Measurements from ENCODE around the gene TRPM8. TPM values are rescaled to one million over a fixed set of nuclear protein-coding genes. Genes with fewer than 3 reads are reported as not detected.

TRPM8 gene
- total and polyA plus RNA-seq, 2 of the 8 experiments (the other 6 are each of a cell fraction or from before 2014, with no cell fraction given): 0.18 to 0.54 TPM

DNA sequence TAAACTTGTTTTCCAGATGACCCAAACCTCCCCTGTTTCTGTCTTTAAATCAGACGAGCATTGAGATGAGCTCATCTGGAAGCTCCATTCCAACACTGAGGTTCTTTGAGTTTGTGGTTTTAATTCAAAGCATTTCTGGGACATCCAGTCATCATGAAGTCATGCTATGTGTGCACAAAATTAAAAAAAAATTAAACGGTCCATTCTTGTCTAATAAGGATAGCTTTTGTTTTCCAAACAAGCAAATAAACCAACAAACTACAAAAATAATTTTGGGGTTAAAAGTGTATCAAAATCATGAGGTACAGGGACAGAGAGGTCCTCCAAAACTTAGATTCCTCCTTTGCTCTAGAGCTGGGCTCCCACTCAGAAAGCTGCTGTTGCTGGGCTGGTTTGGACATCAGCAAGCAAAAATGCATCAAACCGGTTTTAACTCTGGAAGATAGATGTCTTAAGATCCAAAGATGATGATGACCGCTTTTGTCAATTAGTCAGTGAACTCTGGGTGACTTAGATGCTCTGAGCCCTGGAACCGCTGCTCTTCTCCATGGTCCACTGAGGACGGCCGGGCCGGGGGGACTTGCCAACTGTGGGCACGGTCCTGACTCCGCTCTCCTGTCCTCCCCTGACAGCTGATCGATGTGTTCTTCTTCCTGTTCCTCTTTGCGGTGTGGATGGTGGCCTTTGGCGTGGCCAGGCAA is 65.4 kb downstream of the TRPM8 start:
- Histone ChIP-seq H2BK15ac (ENCODE audit: low read length) (no peak overlapping the region), H3K9ac (replicated peaks in 1 of 4; ENCODE audit: extremely low read depth in 1 of 4, low read depth in 3 of 4, low read length in 3 of 4) (no peak overlapping the region), H3K23ac (ENCODE audit: insufficient read length) (no peak overlapping the region), H3K79me1 (ENCODE audit: low read depth, low read length) (no peaks in the 10 kb centered on the region), H2BK5ac (ENCODE audit: low read depth, low read length) (no peak overlapping the region), H4K5ac (ENCODE audit: insufficient read length, low read depth, low read length) (no peak overlapping the region), H3K27ac (ENCODE audit: low read depth, low read length) (no peak overlapping the region), H3K4me2 (ENCODE audit: insufficient read depth in 1 of 2, low read depth in 2 of 2, low read length in 2 of 2) (no peak overlapping the region), H2BK12ac (ENCODE audit: low read depth, low read length) (no peak overlapping the region), H3K56ac (replicated peaks; ENCODE audit: insufficient read length, low read depth, low read length) (no peak overlapping the region), H2BK20ac (ENCODE audit: low read length) (no peak overlapping the region), H3K79me2 (ENCODE audit: control insufficient read depth in 1 of 2, insufficient read depth in 2 of 2, low read length in 2 of 2) (no peaks in the 10 kb centered on the region), H3K4me1 (replicated peaks in 1 of 4; ENCODE audit: control insufficient read depth in 3 of 4, insufficient read depth in 4 of 4, low read length in 3 of 4) (no peaks in the 10 kb centered on the region), H2AK5ac (ENCODE audit: low read depth, low read length) (no peak overlapping the region), H3K14ac (ENCODE audit: insufficient read length) (no peak overlapping the region), H3K4ac (replicated peaks; ENCODE audit: insufficient read length, low read depth, low read length) (no peak overlapping the region), H3K23me2 (ENCODE audit: low read depth, low read length) (no peaks in the 10 kb centered on the region), H3K18ac (ENCODE audit: extremely low read depth, low read length) (no peak overlapping the region), H3K4me3 (ENCODE audit: extremely low read depth in 1 of 4, insufficient read depth in 2 of 4, low read depth in 3 of 4, low read length in 4 of 4) (no peak overlapping the region), H2AFZ (ENCODE audit: low read length) (no peak overlapping the region), H3K9me3 (ENCODE audit: insufficient read depth in 2 of 2, low read depth in 1 of 2, low read length in 1 of 2) (no peaks in the 10 kb centered on the region), H2BK120ac (replicated peaks; ENCODE audit: low read depth, low read length) (no peak overlapping the region), H4K91ac (replicated peaks; ENCODE audit: insufficient read length, low read length) (no peak overlapping the region), H4K8ac (ENCODE audit: extremely low read depth, insufficient read depth, low read length) (no peak overlapping the region), H3K36me3 (ENCODE audit: control insufficient read depth in 2 of 4, insufficient read depth in 4 of 4, low read length in 3 of 4) (no peaks in the 10 kb centered on the region), H4K20me1 (replicated peaks in 1 of 2; ENCODE audit: control insufficient read depth in 1 of 2, insufficient read depth in 2 of 2, low read length in 2 of 2) (no peaks in the 10 kb centered on the region), H3K27me3 (replicated peaks in 1 of 4; ENCODE audit: control insufficient read depth in 3 of 4, extremely low read depth in 1 of 4, insufficient read depth in 3 of 4, low read length in 3 of 4) (no peaks in the 10 kb centered on the region)
- TF ChIP-seq YY1 (IDR thresholded peaks at IDR 0.05; ENCODE audit: low read depth, low read length) (no peak), RFX5 (IDR thresholded peaks at IDR 0.05; ENCODE audit: borderline replicate concordance, low read depth, low read length) (no peak), CBX5 (IDR thresholded peaks at IDR 0.05; ENCODE audit: low read depth, low read length) (no peak), TEAD4 (IDR thresholded peaks at IDR 0.05; ENCODE audit: low read depth, low read length) (no peak), CHD2 (IDR thresholded peaks at IDR 0.05; ENCODE audit: low read length) (no peak)
- 93% methylated on average over 13 of the region's 13 CpGs; no CpG with 5 or more reads in 1 of the 2 experiments for WGBS, 2 experiments (ENCODE audit: extremely low coverage in 1 of 2, insufficient coverage in 1 of 2, insufficient read length in 1 of 2, insufficient replicate concordance in 2 of 2, low coverage in 1 of 2, low lambda C conversion rate in 2 of 2, missing lambda C conversion rate in 1 of 2)
- no peak for DNase-seq (ENCODE audit: low read depth in 1 of 2, low spot score in 2 of 2)
- FAIRE-seq: no peak
- ChIA-PET CTCF (ENCODE audit: partially characterized antibody) (interaction anchor here (0.6 to 0.8 kb wide), 2 partner anchors 120 to 155 kb away, joined by 3 read pairs; no protein-coding TSS in a partner anchor), POLR2A (ENCODE audit: partially characterized antibody) (no interaction called here)
